GM23338 (cell line): ENCODE results near the gene TAS2R31.

ENCODE experiments used
- EZH2 ChIP-seq: fragments of 200-600 bp; sonication (generic); IDR thresholded peaks from one replicate; pipeline ENCODE4 v1.8.0; 2017; ENCODE audit warnings: antibody characterized with exemption, mild to moderate bottlenecking, low read depth; ENCODE audit not compliant: unreplicated experiment
- EZH2phosphoT487 ChIP-seq: fragments of 200-600 bp; sonication (generic); IDR thresholded peaks from one replicate; pipeline ENCODE4 v1.8.1; 2018; ENCODE audit warnings: antibody characterized with exemption; ENCODE audit not compliant: unreplicated experiment
- POLR2AphosphoS5 ChIP-seq: IDR thresholded peaks from 2 replicates; pipeline ENCODE4 v1.6.1; 2016; ENCODE audit warnings: antibody characterized with exemption, low read depth
- ZNF114 ChIP-seq: fragments of 250-450 bp; sonication (Bioruptor Pico); IDR thresholded peaks from 2 replicates; pipeline ENCODE4 v1.5.0; 2020; ENCODE audit warnings: mild to moderate bottlenecking, moderate library complexity
- TF ChIP-seq, protein P1 (sequence below), 2 experiments: fragments of 200-600 bp in 1 of 2; sonication (generic) in 1 of 2; conservative IDR thresholded peaks; 2 replicates each; pipeline versions ENCODE4 v1.5.1 to v1.6.1; 2016 to 2017; ENCODE audit warnings: antibody characterized with exemption in 2 of 2, low read depth in 2 of 2, mild to moderate bottlenecking in 2 of 2, moderate library complexity in 1 of 2
- TF ChIP-seq, protein P2 (sequence below): IDR thresholded peaks from 2 replicates; pipeline ENCODE4 v1.6.1; 2016; ENCODE audit warnings: antibody characterized with exemption

DNA sequence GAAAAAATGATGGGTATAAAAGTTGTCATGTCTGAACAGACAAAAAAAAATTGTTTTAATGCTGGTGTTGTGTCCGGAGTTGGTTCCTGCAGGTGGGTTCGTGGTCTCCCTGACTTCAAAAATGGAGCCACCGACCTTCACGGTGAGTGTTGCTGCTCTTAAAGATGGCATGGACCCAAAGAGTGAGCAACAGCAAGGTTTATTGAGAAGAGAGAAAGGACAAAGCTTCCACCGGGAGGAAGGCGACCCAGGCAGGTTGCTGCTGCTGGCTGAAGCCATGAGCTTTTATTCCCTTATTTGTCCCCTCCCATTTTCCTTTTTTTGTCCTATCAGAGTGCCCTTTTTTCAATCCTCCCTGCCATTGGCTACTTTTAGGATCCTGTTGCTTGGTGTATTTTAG is at the start of gene TAS2R31:
- TF ChIP-seq, protein P1, sequence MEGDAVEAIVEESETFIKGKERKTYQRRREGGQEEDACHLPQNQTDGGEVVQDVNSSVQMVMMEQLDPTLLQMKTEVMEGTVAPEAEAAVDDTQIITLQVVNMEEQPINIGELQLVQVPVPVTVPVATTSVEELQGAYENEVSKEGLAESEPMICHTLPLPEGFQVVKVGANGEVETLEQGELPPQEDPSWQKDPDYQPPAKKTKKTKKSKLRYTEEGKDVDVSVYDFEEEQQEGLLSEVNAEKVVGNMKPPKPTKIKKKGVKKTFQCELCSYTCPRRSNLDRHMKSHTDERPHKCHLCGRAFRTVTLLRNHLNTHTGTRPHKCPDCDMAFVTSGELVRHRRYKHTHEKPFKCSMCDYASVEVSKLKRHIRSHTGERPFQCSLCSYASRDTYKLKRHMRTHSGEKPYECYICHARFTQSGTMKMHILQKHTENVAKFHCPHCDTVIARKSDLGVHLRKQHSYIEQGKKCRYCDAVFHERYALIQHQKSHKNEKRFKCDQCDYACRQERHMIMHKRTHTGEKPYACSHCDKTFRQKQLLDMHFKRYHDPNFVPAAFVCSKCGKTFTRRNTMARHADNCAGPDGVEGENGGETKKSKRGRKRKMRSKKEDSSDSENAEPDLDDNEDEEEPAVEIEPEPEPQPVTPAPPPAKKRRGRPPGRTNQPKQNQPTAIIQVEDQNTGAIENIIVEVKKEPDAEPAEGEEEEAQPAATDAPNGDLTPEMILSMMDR (conservative IDR thresholded peaks at IDR 0.05; ENCODE audit: low read depth in 2 of 2), result no peak
- TF ChIP-seq ZNF114 (CRISPR knock-in tag) (no peak), POLR2AphosphoS5 (no peak), EZH2phosphoT487 (no peak), EZH2 (no peak)
- TF ChIP-seq, protein P2, sequence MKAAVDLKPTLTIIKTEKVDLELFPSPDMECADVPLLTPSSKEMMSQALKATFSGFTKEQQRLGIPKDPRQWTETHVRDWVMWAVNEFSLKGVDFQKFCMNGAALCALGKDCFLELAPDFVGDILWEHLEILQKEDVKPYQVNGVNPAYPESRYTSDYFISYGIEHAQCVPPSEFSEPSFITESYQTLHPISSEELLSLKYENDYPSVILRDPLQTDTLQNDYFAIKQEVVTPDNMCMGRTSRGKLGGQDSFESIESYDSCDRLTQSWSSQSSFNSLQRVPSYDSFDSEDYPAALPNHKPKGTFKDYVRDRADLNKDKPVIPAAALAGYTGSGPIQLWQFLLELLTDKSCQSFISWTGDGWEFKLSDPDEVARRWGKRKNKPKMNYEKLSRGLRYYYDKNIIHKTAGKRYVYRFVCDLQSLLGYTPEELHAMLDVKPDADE, result no peak
